ENCODE measurements around the gene ATF7.

Gene ATF7

GRCh38 chr12:53499266-53500141 is 126.7 kb downstream of the ATF7 start, which contains the start of gene MAP3K12:
Gene MAP3K12 (minus strand): TSS chr12:53499458. CDS start chr12:53487391, 12,067 bp downstream.
- Histone ChIP-seq H3K4me3 (replicated peaks; ENCODE audit: low read depth, low read length) (peak within 1 kb of the TSS; percentile 85), H3K27me3 (replicated peaks; ENCODE audit: control insufficient read depth, insufficient read depth, low read length) (no peaks in the 10 kb centered on the region), H3K36me3 (ENCODE audit: control insufficient read depth, insufficient read depth, low read length) (peaks cover 2% of the 10 kb centered on the region; the same call in 1 of the 2 replicates)
- TF ChIP-seq CTCF (IDR thresholded peaks at IDR 0.05; ENCODE audit: insufficient read depth, low read length, poor library complexity, severe bottlenecking): peak; percentile 21
- DNase-seq (ENCODE audit: extremely low read depth, insufficient read length): peak; percentile 65

- Histone ChIP-seq H3K27me3 (replicated peaks; ENCODE audit: control insufficient read depth, insufficient read depth, low read length) (no peaks in the 10 kb centered on the region), H3K4me3 (replicated peaks; ENCODE audit: low read depth, low read length) (peak overlapping the region; percentile 85), H3K36me3 (ENCODE audit: control insufficient read depth, insufficient read depth, low read length) (no peaks in the 10 kb centered on the region; the same call in 1 of the 2 replicates)
- no peak for DNase-seq (ENCODE audit: extremely low read depth, insufficient read length)
- TF ChIP-seq CTCF (IDR thresholded peaks at IDR 0.05; ENCODE audit: insufficient read depth, low read length, poor library complexity, severe bottlenecking): no peak
These were observed 127.9 kb downstream of the ATF7 start for GRCh38 chr12:53498235-53498630.

- no peaks in the 10 kb centered on the region for H3K27me3 ChIP-seq (replicated peaks; ENCODE audit: control insufficient read depth, insufficient read depth, low read length)
- no peak for TF ChIP-seq CTCF (IDR thresholded peaks at IDR 0.05; ENCODE audit: insufficient read depth, low read length, poor library complexity, severe bottlenecking)
- H3K36me3 ChIP-seq (ENCODE audit: control insufficient read depth, insufficient read depth, low read length): no peaks in the 10 kb centered on the region
These were observed 128.7 kb downstream of the ATF7 start for GRCh38 chr12:53497461-53497860.

GRCh38 chr12:53496752-53497032 is 129.5 kb downstream of the ATF7 start:
- no peak for TF ChIP-seq CTCF (IDR thresholded peaks at IDR 0.05; ENCODE audit: insufficient read depth, low read length, poor library complexity, severe bottlenecking)
- no peak overlapping the region for H3K4me3 ChIP-seq (replicated peaks; ENCODE audit: low read depth, low read length)

More at GRCh38 chr12:53497461-53497860, 128.7 kb downstream of the ATF7 start:
- no peak for DNase-seq (ENCODE audit: extremely low read depth, insufficient read length)
- no peak overlapping the region for H3K4me3 ChIP-seq (replicated peaks; ENCODE audit: low read depth, low read length)

GRCh38 chr12:53495903-53496751 is 130.1 kb downstream of the ATF7 start:
- no peaks in the 10 kb centered on the region for H3K27me3 ChIP-seq (replicated peaks; ENCODE audit: control insufficient read depth, insufficient read depth, low read length)
- no peak for TF ChIP-seq CTCF (IDR thresholded peaks at IDR 0.05; ENCODE audit: insufficient read depth, low read length, poor library complexity, severe bottlenecking)
- H3K4me3 ChIP-seq (replicated peaks; ENCODE audit: low read depth, low read length): no peak overlapping the region
- DNase-seq (ENCODE audit: extremely low read depth, insufficient read length): no peak
- H3K36me3 ChIP-seq (ENCODE audit: control insufficient read depth, insufficient read depth, low read length): no peaks in the 10 kb centered on the region

More at GRCh38 chr12:53496752-53497032, 129.5 kb downstream of the ATF7 start:
- Histone ChIP-seq H3K36me3 (ENCODE audit: control insufficient read depth, insufficient read depth, low read length) (no peaks in the 10 kb centered on the region), H3K27me3 (replicated peaks; ENCODE audit: control insufficient read depth, insufficient read depth, low read length) (no peaks in the 10 kb centered on the region)
- no peak for DNase-seq (ENCODE audit: extremely low read depth, insufficient read length)
